HepG2 (cell line): ENCODE results near the gene TENT5A. TPM values are rescaled to one million over a fixed set of nuclear protein-coding genes. Genes with fewer than 3 reads are reported as not detected.
A peak's percentile ranks its signal among the peaks of the same experiment; 100 is the strongest.

Source experiments
- ASH2L ChIP-seq: fragments of 300-600, 200-600 bp; sonication (generic); IDR thresholded peaks from 2 replicates; pipeline ENCODE4 v1.7.0; 2017; ENCODE audit warnings: low read depth, mild to moderate bottlenecking, moderate library complexity, mixed read lengths, low read length; ENCODE audit not compliant: insufficient read length
- CENPBD1 ChIP-seq: sonication (generic); formaldehyde crosslinking; IDR thresholded peaks from 2 replicates; pipeline ENCODE4 v1.8.0; 2022; ENCODE audit warnings: missing genetic modification reagents, low read depth, mild to moderate bottlenecking, borderline replicate concordance
- CREB1 ChIP-seq, 2 experiments: fragments of 450-650 bp in 1 of 2; IDR thresholded peaks; 2 replicates each; pipeline ENCODE4 v1.6.1; 2016 to 2017; ENCODE audit warnings: control low read depth in 1 of 2, mild to moderate bottlenecking in 1 of 2, missing compliant biosample characterization in 1 of 2, missing genetic modification characterization in 1 of 2
- HNRNPH1 ChIP-seq: fragments of 200-400 bp; formaldehyde crosslinking; optimal IDR thresholded peaks from 2 replicates; pipeline ENCODE3; 2017; ENCODE audit warnings: mild to moderate bottlenecking, low read depth, low read length
- HOMEZ ChIP-seq: IDR thresholded peaks from 2 replicates; pipeline ENCODE4 v1.6.1; 2016; ENCODE audit warnings: low read depth
- MLX ChIP-seq: IDR thresholded peaks from 2 replicates; pipeline ENCODE4 v1.6.1; 2016
- NR2F6 ChIP-seq, 2 experiments: IDR thresholded peaks; 2 replicates each; pipeline ENCODE4 v1.6.1; 2016; ENCODE audit warnings: antibody characterized with exemption in 1 of 2, mild to moderate bottlenecking in 1 of 2
- PPARG ChIP-seq: conservative IDR thresholded peaks from 2 replicates; pipeline ENCODE4 v1.6.1; 2016; ENCODE audit warnings: missing biosample characterization, missing genetic modification reagents
- SSRP1 ChIP-seq: IDR thresholded peaks from 2 replicates; pipeline ENCODE4 v1.6.1; 2016; ENCODE audit warnings: control low read depth
- TGIF2 ChIP-seq: IDR thresholded peaks from 2 replicates; pipeline ENCODE4 v1.6.1; 2016; ENCODE audit warnings: control low read depth, missing compliant biosample characterization
- TOPORS ChIP-seq: sonication (generic); formaldehyde crosslinking; IDR thresholded peaks from 2 replicates; pipeline ENCODE4 v1.8.0; 2023; ENCODE audit warnings: mild to moderate bottlenecking, missing genetic modification reagents
- TRIM24 ChIP-seq: sonication (generic); formaldehyde crosslinking; IDR thresholded peaks from 2 replicates; pipeline ENCODE4 v1.8.0; 2022; ENCODE audit warnings: mild to moderate bottlenecking, missing genetic modification reagents
- ZBTB40 ChIP-seq, 2 experiments: fragments of 450-650 bp in 1 of 2; sonication (generic) in 1 of 2; formaldehyde crosslinking in 1 of 2; IDR thresholded peaks; 2 replicates each; pipeline versions ENCODE4 v1.6.1 to v1.8.0; 2016 to 2022; ENCODE audit warnings: antibody characterized with exemption in 1 of 2, mild to moderate bottlenecking in 1 of 2, missing genetic modification reagents in 1 of 2
- ZMYM3 ChIP-seq: sonication (generic); formaldehyde crosslinking; IDR thresholded peaks from 2 replicates; pipeline ENCODE4 v1.5.1; 2020; ENCODE audit warnings: mild to moderate bottlenecking, missing genetic modification reagents
- ZMYM4 ChIP-seq: sonication (generic); formaldehyde crosslinking; IDR thresholded peaks from 2 replicates; pipeline ENCODE4 v1.8.1; 2023; ENCODE audit warnings: mild to moderate bottlenecking, missing genetic modification reagents
- ZNF329 ChIP-seq: sonication (generic); formaldehyde crosslinking; IDR thresholded peaks from 2 replicates; pipeline ENCODE4 v1.9.0; 2021; ENCODE audit warnings: low read depth, mild to moderate bottlenecking, missing genetic modification reagents
- ZNF547 ChIP-seq: sonication (generic); formaldehyde crosslinking; IDR thresholded peaks from 2 replicates; pipeline ENCODE4 v1.5.1; 2020; ENCODE audit warnings: mild to moderate bottlenecking, missing genetic modification reagents
- polyA plus RNA-seq, 8 experiments: library from polyadenylated mRNA; depleted of rRNA in 3 of 8; stranded (reverse) in 7 of 8; unstranded in 1 of 8; fragments of >200 nt; fragmentation: Illumina TruSeq in 4 of 8; extraction: Trizol in 4 of 8; gene quantifications; 2 replicates each; pipeline versions ENCODE4 v1.2.1 to v1.2.3, GENCODE V29; 2011 to 2016; ENCODE audit warnings: low read depth in 4 of 8, missing spikeins in 1 of 8, mixed read lengths in 1 of 8; ENCODE audit not compliant: insufficient read depth in 1 of 8
- total RNA-seq, 5 experiments: library from RNA; depleted of rRNA; stranded (reverse); fragments of >200 nt; fragmentation: Illumina TruSeq; extraction: Trizol; gene quantifications; 2 replicates each; pipeline ENCODE4 v1.2.3, GENCODE V29; 2016; ENCODE audit warnings: low read depth in 1 of 5

TENT5A gene
- total and polyA plus RNA-seq, 2 of the 13 experiments (the other 11 are each of a cell fraction or from before 2014, with no cell fraction given), result 8.0 to 13.8 TPM

- TF ChIP-seq TGIF2 (CRISPR knock-in tag) (peak; percentile 61; the same call in 1 of the 2 replicates), PPARG (CRISPR knock-in tag) (no peak; the same call in 1 of the 2 replicates), ZMYM3 (CRISPR knock-in tag) (no peak), CREB1 (IDR thresholded peaks at IDR 0.05) (peak; percentile 78), CREB1 (CRISPR knock-in tag; IDR thresholded peaks at IDR 0.05) (peak; percentile 67; the same call in 1 of the 2 replicates), SSRP1 (CRISPR knock-in tag) (no peak), TRIM24 (CRISPR knock-in tag) (no peak), ZNF329 (peak; percentile 86), ZNF547 (peak; percentile 85), ASH2L (peak; percentile 81), MLX (peak; percentile 67; the same call in 1 of the 2 replicates), HOMEZ (CRISPR knock-in tag) (no peak), HNRNPH1 (no peak), CENPBD1 (CRISPR knock-in tag) (no peak), TOPORS (CRISPR knock-in tag) (no peak), ZBTB40 (IDR thresholded peaks at IDR 0.05) (no peak), ZBTB40 (CRISPR knock-in tag; IDR thresholded peaks at IDR 0.05) (peak; percentile 62), NR2F6 (IDR thresholded peaks at IDR 0.05) (no peak), NR2F6 (CRISPR knock-in tag; IDR thresholded peaks at IDR 0.05) (peak; percentile 38; the same call in 1 of the 2 replicates), ZMYM4 (CRISPR knock-in tag) (peak; percentile 84)
Measured at GRCh38 chr6:81752921-81753710, 635 bp upstream of the TENT5A start (continued).
